GM12873 (cell line): Measurements from ENCODE around the gene PPP2R5B.

ENCODE experiments used
- CTCF ChIP-seq: IDR thresholded peaks from 2 replicates; pipeline ENCODE4 v1.5.1; 2012; ENCODE audit warnings: low read depth, mild to moderate bottlenecking, moderate library complexity, low read length, control low read depth; ENCODE audit not compliant: insufficient read depth; ENCODE audit errors: missing control alignments

The PPP2R5B gene

GRCh38 chr11:64903291-64903833 lies 21.1 kb upstream of the PPP2R5B start:
- no peak for TF ChIP-seq CTCF

GRCh38 chr11:64905516-64906313 lies 18.8 kb upstream of the PPP2R5B start:
- no peak for TF ChIP-seq CTCF

GRCh38 chr11:64906314-64906635 lies 18.2 kb upstream of the PPP2R5B start:
- no peak for TF ChIP-seq CTCF

DNA sequence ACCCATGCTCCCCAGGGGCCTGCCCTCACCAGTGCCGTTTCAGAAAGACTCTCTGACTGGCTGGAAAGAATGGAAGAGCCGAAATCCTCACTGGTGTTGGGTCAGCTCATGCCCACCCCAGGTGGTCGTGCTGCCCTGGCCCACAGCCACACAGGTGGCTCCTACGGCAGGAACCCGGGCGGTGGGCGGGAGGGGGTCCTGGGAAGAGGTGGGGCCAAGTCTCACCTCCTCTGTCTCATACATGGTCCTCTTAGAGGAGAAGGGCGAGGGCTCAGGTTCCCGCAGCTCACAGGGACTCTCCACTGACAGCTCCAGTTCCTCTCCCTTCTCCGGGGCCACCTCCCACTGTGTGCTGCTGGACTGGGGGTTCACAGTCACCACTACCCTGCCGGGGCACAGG lies 15.7 kb upstream of the PPP2R5B start:
- no peak for TF ChIP-seq CTCF

GRCh38 chr11:64909653-64910343 lies 14.7 kb upstream of the PPP2R5B start:
- no peak for TF ChIP-seq CTCF

DNA sequence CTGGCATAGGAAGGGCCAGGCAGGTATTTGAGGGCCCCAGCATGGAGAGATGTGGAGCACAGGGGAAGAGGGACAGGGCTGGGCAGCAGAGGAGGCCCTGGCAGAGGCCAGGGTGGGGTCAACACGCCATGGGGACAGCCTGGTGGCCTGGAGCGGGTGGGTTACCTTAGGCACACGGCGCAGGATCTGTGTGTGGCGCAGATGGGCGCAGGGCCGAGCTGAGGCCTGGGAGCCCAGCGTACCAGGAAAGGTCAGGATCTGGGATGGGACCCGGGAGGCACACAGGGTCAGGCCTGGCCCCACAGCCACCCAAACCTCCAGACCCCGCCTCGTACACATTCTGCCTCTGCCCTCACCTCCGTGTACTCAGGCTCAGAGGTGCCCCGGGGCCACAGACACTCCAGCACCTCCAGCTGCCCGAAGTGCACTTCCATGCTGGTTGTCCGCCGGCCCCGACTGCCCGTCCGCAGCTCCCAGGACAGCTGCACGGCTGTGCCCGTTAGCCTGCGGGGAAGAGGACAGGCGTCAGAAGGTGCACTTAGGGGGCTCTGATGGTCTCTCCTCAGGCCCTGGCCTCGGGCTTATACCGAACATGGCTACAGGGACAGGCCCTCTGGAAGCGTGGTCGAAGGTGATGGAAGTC lies 13.9 kb upstream of the PPP2R5B start:
- TF ChIP-seq CTCF, result no peak

DNA sequence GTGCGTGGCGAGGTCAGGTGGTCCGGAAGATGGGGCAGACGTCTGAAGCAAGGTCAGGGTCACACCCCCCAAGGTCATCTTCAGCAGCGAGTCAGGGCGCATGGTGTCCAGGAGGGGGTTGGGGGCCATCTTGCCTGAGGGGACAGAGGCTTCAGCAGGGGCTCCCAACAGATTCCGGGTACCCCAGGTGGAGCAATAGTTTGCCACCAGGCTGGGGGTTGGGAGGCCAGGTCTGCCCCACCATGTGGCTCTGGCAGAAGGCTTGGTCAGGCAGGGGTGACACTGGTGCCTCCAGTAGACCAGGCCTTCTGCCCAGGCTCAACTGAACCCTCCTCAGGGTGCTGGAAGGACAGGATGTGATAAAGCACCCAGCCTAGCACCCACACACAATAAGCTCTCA lies 13.3 kb upstream of the PPP2R5B start:
- TF ChIP-seq CTCF, result no peak
